HG02798 (cell line): ENCODE measurements around the gene PRKAR2B.
"Not testable (repeated sequence)": the region's sequence is repeated elsewhere in the genome, so short reads cannot be mapped to it uniquely, and the experiment has no call there.

ENCODE experiments used
- ATAC-seq: cut with Tn5 transposase; IDR thresholded peaks from one replicate; pipeline ENCODE4 v1.9.1; 2021; ENCODE audit warnings: mild to moderate bottlenecking; ENCODE audit not compliant: unreplicated experiment, poor library complexity

Gene PRKAR2B

DNA sequence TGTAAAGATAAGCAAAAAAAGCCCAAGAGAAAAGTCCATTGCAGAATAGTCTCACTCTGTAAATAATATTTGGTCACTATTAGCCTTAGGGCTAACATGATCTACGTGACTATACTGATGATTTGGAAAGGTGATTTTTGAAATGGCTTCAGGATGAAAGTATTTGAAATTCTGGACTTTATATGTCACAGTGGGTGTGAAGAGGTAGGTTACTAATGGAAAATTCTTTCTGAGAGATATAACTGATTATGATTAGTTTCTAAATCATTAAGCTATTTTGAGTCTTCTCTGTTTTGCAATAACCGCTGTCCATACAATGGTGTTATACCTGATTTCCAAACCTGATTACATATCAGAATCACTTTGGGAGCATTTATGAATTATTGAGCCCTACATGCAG, 104.2 kb downstream of the PRKAR2B start:
- ATAC-seq, result no peak

DNA sequence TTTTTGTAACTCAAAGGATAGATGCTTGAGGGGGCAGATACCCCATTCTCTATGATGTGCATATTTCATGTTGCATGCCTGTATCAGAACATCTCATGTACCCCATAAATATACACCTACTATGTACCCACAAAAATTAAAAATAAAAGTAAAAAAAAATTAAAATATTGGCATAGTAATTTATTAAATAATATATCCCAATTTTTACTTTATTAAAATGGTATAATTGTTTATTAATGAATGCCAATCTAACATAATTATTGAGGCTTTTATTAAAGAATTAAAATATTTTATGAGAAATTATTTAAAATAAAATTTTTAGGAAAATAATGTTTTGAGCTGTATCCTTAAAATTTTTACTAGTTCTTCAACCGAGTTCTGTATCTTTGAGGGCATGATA, 105.4 kb downstream of the PRKAR2B start:
- no peak for ATAC-seq

DNA sequence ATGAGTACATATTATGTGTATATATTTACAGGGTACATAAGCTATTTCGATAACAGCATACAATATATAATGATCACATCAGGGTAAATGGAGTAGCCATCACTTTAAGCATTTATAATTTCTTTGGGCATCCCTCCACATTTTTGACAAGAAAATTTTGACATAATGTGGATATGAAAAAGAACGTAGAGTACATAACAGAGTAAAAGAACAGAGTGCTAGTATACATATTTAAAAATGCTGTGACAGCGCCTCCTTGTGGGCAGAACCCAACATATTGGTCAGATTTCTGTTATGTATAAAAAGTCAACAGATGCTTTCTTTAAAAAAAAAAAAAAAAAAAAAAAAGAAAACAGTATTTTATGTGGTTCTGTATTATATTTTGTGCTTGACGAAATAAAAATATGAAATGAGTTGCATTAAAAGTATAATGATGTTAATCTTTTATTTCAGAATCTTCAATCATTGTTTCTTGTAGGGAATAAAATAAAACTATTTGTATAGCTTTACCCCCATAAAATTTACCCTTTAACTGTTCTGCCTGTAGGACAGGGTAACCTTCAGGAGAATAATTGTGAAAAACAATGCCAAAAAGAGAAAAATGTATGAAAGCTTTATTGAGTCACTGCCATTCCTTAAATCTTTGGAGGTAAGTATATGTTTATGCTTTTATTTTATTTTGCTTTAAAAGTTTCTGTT, 106.0 kb downstream of the PRKAR2B start:
- ATAC-seq, result no peak

DNA sequence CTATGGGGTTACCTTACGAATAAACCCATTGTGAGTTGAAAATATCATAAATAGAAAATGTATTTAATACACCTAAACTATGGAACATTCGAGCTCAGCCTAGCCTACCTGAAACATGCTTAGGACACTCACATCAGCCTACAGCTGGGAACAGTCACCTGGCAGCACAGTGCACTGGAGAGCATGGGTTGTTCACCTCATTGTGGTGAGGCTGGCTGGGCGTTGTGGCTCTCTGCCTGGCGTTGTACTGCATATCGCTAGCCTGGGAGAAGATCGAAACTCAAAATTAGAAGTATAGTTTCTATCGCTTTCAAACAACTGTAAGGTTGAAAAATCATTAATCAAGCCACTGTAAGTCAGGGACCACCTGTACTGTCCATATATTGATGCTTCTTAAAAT, 107.0 kb downstream of the PRKAR2B start:
- no peak for ATAC-seq

DNA sequence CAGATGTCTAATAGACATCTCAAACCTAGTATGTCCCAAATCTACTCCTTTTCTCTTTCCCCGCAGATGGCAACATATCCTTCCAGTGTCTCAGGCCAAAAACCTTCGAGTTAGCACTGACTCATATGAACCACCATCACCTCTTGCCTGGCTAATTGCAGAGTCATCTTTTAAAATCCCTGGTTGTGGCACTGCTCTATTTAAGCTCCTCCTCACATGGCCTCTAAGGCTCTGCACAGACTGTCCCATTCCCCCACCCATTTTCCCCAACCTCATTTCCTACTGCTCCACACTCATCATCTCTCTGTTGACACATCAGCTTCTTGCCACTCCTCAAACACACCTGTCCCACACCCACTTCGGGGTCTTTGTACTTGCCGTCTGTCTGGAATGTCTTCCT, 107.5 kb downstream of the PRKAR2B start:
- no peak for ATAC-seq

DNA sequence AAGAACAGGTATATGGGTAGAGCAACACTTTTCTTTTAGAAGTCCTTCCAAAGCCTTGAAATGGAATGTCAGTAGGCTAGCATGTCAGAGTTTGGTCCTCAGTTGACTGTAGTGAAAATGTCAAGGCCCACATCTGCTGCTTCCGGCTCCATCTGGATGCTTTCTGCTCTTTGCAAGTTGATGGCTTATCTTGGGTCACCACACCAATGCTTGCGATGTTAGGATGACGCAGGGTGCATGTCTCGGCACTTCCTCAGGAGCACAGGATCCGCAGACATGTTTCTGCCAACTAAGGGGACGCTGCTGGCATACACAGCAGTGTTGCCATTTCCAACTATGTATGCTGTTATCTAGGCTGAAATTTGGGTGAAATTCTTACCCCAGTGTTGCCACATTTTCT, 110.3 kb downstream of the PRKAR2B start:
- no peak for ATAC-seq

DNA sequence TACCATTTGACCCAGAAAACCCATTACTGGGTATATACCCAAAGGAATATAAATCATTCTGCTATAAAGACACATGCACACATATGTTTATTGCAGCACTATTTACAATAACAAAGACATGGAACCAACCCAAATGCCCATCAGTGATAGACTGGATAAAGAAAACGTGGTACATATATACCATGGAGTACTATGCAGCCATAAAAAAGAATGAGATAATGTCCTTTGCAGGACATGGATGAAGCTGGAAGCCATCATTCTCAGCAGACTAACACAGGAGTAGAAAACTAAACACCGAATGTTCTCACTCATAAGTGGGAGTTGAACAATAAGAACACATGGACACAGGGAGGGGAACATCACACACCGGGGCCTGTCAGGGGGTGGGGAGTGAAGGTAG, 111.2 kb downstream of the PRKAR2B start:
- ATAC-seq, result not testable (repeated sequence)

DNA sequence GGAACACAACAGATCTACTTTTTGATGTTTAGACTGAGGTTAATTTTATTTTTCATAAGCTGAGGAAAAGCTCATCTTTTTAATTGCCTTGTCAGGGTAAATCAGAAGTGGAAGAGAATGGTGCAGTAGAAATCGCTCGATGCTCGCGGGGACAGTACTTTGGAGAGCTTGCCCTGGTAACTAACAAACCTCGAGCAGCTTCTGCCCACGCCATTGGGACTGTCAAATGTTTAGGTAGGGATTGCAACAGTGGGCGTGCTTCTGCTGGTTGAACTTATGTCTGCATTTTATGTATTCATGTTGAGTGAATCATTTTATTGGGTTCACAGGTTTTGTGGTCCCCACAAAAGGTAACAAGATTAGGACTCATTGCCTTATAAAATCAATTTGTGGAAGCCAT, 112.6 kb downstream of the PRKAR2B start:
- no peak for ATAC-seq

DNA sequence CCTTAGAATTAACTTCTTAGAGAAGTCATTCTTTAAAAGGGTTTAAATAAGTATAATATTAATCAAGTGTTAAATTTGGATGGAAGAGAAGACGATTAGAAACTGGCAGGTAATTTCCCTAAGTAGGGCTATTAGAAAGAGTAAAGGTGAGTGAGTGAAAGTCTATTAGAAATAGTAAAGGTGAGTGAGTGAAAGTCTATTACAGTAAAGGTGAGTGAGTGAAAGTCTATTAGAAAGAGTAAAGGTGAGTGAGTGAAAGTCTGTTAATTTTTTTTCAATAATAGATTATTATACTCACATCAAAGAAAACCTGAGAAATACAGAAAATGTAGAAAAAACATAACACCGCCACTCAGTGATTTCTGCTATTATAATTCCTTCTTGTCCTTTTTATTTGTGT, 113.5 kb downstream of the PRKAR2B start:
- no peak for ATAC-seq

DNA sequence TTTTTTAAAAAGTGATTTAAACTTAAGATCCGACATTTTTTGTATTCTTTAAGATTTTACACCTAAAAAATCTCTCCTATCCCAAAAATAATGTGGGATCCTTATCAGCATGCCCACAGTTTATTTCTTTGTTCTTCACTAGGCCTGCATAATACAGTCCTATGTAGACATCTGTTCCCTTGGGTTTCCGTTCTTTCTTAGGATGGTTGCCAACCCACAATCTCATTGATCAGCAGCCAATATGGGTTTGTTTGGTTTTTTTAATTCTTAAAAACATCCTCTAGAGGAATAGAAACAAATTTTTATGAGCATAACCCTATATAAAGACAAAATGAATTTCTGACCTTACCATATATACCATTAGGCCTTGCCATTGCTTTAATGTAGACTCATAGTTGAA, 115.9 kb downstream of the PRKAR2B start:
- ATAC-seq, result no peak

DNA sequence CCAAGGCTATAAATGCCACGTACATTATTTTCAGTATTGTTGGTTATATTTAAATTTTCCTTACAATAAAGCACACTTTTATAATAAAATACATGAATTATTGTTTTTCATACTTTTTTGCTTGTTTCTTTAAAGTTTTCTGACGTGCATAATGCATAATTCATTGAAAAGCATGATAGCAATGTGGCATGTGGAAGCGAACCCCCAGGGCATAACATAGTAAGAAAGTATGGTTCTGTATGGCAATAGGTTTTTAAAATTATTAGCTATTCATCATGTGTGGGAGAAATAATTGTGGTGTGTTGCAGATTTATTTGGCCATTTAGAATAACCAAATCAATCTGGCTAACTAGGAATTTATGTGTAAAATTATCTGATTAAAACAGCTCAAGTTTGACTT, 116.9 kb downstream of the PRKAR2B start:
- ATAC-seq, result no peak

DNA sequence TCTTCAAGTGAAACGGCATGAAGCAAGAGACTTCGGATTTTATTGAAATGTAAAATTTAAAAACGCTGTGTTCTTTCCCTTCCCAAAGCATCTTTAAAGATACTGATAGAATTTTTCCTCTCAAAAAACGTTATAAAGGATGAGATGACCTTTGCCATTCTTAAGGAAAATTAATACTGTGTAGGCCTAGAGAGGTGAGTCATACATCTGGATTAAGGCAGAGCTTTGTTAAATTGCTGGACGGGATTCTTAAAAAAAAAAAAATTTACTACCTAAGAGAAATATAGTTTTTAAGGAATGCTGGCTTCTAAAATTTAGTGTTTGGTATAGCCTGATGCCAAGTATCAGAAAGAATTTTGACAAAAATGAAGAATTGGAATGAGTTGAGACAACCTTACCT, 118.0 kb downstream of the PRKAR2B start:
- ATAC-seq, result no peak

DNA sequence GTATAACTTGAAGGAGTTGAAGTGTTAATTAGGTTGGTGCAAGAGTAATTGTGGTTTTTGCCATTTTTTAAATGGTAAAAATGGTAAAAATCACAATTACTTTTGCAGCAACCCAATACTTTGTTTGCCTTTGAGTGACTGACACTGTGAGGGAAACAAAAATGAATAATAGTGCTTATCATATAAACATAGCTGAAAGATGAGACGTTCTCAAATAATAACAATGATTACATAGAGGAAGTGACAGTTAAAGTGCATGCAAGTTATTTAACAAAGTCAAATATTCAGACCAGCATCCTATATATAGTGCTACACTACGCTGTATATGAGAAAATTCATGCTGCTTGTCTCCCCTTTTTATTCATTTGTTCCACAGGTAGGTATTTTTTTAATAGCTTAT, 119.6 kb downstream of the PRKAR2B start:
- ATAC-seq, result no peak

DNA sequence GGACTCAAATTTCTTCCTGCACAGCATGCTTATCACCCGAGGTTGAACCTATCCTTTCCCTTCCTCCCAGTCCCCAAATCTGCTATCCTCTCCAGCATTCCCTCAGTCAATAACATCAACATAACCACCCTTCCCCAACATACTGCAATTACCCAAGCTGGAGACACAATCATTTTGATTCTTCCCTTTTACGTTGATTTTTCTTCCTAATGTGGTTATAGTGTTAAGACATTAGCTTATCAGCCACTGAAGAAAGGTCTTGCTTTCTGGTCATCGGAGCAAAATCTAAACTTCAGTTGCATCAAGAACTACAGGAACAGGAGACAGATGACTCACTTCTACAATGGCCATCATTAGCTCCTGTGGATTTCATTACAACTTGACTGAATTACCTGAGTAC, 120.8 kb downstream of the PRKAR2B start:
- no peak for ATAC-seq

DNA sequence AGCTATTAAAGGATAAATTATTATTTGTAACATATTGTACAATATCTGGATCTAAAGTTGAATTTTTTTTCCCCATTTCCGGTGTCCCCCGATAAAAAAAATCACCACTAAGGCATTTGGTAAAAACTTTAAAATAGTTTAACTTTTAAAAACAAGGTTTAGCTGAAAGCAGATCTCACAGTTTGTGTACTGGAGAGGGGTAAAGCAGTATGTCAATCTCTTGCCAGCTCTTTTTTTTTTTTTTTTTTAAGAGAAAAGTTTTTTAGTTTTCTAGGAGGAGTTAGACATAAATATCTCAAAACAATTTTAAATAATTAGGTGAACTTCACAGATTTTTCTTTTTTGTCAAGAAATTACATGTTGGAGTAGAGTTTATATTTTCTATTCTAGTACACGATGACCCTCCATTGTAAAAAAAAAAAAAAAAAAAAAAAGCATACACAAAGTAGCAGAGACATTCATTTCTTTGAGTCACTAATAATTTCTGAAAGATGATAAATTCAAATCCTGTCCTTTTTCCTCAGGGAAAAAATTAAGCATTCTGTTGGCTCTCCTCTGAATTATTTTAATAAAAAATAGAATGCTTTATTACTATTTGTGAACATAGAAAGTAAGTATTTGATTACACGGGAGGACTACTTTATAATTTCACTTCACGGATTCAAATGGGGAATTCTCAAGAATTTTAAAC, 122.4 kb downstream of the PRKAR2B start:
- no peak for ATAC-seq

DNA sequence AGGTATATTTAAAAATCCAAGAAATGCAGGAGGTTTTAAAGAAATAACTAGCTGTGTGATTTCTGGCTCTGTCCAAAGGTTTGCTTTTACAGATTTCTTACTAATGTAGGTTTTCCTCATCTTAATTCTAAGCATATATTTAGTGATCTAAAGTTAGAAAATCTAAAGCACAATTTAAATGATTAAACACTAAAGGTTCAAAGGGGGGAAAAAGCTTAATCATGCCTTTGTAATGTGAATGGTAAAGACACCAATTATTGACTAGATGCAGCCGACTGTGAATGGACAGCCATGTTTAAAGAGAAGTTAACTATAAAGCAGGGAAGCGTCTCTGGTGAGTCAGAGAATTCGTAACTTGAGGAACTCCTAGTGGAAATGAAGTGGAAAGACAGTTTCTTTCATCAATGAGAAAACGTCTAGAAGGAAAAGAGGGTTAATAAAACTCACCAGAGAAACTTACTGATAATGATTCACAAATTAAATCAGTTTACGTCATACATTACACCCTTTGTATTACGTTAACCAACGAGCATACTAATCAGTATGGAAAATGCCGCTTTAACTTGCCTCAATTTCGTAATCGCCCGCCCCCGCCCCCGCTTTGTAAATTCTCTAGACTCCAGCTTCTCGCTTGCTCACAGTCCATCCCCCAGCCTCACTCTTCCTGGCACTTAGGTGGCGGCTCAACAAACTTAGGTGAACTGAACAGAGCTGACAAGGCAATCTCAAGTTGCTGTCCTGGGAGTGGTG, 123.2 kb downstream of the PRKAR2B start:
- no peak for ATAC-seq

DNA sequence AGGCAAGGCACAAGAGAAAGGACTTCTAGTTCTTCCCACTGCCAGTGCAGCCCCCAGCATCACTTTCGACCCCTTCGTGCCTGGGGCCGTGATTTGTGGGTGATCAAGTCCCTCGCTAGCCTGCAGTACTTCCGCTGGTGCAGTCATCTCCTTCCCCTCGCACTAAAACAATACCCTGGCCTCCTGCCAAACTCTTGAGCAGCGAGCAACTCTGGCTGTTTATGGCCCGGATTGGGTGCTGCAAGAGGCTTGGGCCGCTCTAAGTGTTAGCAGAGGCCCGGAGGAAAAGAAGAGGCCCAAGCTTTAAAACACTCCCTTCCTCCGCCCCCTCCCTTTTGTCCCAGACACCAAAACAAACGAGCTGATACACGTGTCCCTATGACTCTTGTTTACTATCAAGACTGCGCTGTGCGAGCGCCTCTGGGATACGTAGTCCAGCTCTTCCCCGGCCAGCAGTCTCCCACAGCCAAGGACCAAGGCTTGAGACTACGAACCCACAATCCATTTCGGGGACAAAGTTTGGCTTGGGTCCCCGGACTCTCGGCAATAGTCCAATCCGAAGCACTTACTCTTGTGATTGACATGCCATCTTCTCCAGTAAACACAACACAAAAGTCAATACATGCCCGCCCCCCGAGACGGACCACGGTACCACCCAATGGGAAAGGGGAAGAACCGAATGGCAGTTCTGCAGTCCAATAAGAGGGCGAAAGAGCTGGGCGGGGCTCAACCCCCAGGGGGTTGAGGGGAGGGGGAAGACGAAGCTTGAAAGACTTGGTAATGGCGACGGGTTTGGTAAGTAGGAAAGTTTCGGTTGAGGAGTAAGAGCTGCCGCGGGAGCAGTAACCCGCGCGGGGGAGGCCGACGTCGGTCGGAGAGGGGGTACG, 124.0 kb downstream of the PRKAR2B start, which contains the start of gene HBP1:
TSS of gene HBP1 (plus strand) at position 771 of the 887 bp plus-strand sequence. CDS start 10,891 bp downstream, outside the sequence.
- peak; percentile 91 for ATAC-seq

DNA sequence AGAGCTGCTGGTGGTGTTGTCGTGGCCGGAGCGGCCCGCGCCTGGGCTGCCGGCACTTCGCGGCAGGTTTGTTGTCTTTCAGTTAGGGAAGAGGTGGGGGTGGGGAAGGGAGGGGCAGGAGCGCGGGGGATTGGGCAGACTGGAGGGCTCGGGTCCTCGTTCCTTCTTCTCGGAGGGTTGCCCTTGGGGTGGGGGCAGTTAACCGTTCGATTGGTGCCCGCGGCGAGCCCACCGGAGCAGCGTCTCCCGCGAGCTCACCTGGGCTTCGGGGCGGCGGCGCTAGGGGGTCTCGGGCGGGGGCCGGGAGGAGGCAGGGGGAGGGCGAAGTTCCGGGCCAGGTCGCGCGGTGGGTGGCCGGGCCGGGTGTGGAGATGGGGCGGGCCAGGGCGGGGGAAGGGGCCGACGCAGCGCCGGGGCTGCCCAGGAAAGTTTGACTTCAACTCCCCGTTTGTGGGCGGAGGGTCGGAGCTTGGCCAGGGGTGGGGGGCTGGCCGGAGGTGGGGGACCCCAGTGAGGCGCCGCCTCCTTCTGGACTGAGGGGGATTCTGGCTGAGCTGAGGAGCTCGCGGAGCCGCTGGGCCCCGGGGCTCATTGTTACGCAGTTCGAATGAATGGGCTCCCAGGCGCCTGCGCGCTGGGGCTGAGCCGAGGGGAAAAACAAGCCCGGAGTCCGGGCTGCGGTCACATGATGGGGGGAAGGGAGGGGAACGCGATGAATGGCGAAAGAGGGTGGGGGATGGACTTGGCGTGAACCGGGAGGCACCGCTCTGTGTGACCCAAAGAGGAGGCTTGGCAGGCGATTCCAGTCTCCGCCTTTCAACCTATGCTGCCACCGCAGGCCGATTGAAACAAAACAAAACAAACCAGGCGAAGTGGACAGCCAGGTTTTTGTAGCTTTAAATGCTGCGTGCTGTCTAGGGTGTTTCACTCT, 124.9 kb downstream of the PRKAR2B start:
- peak; percentile 33 for ATAC-seq
